GM19328 (cell line): Measurements from ENCODE around the gene TMEM150B.

ENCODE experiments used
- ATAC-seq: cut with Tn5 transposase; IDR thresholded peaks from one replicate; pipeline ENCODE4 v1.9.1; 2021; ENCODE audit warnings: mild to moderate bottlenecking, moderate library complexity; ENCODE audit not compliant: unreplicated experiment

TMEM150B gene

GRCh38 chr19:55279770-55280643 is 45.1 kb downstream of the TMEM150B start, which contains the start of gene HSPBP1:
HSPBP1 (minus strand) TSS chr19:55280110; CDS start chr19:55279608, 502 bp downstream.
- peak; percentile 53 for ATAC-seq

DNA sequence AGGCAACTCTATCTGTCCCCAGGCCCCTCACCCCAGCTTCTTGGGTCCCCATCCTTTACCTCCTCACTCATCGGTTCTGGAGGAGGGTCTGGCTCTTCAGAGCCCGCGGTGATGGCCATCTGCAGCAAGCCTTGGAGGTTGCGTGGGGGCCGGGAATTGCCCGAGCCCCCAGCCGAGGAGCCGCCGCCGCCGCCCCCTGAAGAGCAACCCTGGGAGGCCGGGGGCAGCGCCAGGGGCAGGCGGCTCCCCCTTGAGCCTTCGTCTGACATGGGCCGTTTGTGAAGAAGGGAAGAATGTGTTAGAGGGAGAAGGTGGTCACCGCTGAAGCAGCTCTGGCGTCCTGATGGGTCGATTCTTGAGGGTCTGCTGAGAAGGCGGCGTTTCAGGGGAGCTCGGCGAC is 45.8 kb downstream of the TMEM150B start:
- no peak for ATAC-seq

- no peak for ATAC-seq
Measured at GRCh38 chr19:55278391-55279135, 46.6 kb downstream of the TMEM150B start.

DNA sequence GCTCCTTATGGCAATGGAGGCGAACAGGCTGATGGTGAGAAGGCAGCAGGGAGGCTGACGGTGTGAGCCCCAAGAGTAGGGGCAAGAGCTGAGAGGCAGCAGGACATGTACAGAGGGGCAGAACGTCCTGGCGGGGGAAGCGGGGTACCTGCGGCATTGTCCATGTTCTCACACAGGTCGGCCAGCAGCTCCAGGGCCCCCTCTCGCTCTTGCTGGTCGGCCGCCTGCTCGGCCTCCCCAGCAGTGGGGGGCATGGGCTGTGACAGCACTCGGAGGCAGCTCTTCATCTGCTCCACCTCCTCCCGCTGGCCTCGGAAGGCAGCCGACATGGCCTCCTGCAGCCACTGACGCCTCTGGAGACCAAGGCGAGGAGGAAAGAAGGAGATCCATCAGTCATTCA is 47.6 kb downstream of the TMEM150B start:
- no peak for ATAC-seq

DNA sequence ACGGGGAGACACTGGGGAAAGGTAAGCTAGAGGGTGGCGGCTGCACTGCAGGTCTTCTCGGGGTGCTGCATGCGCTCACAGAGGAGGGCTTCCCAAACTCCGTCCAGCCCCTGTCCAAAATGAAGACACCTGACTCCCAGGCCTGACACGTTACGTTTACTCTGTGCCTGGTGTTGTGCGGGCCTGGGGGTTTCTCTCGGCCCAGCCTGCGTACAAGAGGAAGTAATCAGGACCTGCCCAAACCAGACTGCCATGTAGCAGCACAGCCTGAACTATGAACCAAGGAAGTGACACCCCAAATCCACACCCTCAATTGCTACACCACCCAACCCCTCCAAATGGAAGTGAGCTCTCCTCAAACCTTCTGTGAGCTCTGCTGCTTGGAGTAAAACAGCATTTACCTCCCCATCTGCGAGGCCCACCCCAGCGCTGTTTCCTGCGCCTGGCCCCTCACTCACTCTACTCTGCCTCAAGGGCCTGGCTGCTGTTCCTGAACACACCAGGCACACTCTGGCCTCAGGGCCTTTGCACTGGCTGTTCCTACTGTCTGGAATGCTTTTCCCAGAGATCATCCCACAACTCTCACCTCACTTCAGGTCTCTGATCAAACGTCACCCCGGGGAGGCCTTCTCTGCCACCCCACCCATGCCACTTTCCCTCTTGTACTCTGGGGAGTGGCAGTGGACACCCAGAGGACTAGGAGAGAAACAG is 48.3 kb downstream of the TMEM150B start:
- ATAC-seq = no peak

DNA sequence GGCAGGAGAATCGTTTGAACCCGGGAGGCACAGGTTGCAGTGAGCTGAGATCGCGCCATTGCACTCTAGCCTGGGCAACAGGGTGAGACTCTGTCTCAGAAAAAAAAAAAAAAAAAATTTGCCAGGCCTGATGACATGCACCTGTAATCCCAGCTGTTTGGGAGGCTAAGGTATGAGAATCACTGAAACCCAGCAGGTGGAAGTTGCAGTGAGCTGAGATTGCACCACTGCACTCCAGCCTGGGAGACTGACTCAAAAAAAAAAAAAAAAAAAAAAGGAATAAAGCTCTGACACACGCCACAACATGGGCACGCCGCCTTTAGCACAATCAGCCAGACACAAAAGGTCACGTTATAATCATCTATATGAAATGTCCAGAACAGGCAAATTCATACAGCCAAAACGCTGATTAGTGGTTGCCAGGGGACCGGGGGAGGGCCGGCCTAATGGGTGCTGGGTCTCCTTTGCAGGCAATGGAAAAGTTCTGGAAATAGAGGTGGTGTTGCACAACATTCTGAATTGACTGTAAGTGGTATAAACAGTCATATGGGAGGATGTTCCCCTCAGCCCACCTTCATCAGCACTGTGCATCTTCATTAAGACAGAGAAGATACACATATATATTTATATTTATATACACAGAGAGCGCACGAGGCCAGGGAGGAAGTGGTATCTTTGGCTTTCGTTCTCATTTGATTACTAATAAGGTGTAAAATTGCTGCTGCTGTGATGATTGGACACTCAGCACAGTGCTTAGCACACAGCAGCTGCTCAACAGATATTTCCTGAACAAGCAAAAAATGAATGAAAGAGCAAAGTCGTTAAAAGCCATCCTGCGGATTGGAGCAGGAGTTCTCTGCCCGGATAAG is 49.1 kb downstream of the TMEM150B start:
- ATAC-seq = peak; percentile 55

DNA sequence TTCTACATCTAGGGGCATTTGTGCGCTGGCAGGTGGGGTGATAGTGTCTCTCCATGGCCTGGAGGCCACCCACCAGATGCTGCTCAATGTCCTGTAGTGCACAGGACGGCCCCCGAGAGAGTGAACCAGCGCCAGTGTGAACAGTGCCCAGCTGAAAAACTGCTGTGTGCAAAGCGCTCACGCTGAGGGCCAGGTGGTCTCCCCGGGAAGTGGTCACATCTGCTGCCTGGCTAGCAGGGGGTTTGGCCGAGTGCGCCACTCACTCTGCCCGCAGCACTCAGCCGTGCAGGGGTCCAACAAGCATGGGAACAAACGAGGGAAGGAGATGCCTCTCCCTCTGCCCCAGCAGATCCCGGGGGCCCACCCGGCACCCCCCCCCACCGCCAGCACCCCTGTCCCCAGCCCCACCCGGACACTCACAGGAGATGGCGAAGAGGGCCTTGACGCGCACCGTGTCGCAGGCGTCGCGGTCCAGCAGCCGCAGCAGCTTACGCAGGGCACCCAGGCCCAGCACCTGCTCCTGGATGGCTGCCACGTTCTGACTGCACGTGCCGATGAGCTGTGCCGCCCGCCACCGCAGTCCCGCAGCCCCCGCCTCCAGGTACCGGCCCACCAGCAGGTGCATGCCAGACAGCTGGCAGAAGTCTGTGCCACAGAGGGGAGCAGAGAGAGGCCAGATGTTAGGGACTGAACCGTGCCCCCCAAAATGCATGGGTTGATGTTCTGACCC is 51.0 kb downstream of the TMEM150B start:
- no peak for ATAC-seq

- ATAC-seq = no peak
Measured at GRCh38 chr19:55272142-55272541, 53.0 kb downstream of the TMEM150B start.

DNA sequence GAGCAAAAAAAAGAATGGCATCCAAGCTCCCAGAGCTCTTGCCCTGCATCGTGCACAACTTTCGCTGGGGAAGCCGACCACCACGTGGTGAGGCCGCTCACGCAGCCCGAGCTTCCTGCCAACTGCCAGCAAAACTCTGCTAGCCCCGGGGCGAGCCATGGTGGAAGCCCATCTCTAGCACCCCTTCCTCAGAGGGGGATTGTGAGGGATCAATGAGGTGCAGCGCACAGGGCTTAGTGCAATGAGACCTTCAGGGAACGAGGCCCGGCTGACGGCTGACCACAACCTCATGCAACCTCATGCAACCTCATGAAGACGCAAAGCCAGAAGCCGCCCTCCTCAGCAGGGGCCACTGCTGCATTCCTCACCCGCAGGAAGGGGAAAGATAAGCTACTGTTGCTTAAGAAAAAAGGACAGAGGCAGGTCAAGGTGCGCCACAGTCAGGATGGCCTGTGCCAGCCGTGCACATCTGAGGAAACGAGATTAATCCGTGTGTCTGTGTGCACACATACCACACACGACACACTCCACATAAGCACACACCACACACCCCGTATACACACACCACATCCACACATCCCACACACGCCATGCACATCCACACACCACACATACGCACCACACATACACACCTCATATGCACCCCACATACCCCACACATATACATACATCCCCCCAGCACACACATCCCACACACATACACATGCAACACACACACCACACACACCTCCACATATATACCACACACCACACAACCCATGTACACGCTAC is 54.8 kb downstream of the TMEM150B start:
- no peak for ATAC-seq

DNA sequence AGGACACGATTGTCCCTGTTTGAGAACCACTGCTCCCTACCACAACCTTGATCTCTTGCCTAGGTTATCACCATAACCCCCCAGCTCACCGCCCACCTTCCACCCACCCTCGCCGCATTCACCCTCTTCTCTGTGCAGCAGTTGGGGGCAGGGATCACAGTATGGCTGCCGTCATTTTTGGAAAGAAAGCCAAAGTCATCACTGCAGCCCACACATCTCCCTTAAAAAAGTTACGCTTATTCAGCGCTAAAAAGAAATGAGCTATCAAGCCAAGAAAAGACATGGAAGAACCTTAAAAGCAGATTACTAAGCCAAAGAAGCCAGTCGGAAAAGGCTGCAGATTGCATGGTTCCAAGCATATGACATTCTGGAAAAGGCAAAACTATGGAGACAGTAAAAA is 55.8 kb downstream of the TMEM150B start:
- no peak for ATAC-seq

- ATAC-seq = no peak
Measured at GRCh38 chr19:55266840-55267239, 58.3 kb downstream of the TMEM150B start.

DNA sequence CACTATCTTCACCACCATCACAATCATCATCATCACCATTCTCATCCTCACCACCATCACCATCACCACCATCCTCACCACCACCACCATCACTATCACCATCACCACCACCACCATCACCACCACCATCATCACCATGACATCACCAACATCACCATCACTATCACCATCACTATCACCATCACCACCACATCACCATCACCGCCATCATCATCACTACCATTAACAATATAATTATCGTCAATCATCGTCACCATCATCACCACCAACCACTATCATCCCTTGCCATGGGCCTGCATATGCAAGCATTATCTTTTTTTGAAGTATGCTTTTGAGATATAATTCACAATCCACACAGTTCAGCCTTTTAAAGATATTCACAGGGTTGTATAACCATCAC is 58.7 kb downstream of the TMEM150B start:
- ATAC-seq = no peak

- ATAC-seq = no peak
Measured at GRCh38 chr19:55265723-55266386, 59.3 kb downstream of the TMEM150B start.

GRCh38 chr19:55265173-55265572 is 60.0 kb downstream of the TMEM150B start:
- ATAC-seq = no peak

DNA sequence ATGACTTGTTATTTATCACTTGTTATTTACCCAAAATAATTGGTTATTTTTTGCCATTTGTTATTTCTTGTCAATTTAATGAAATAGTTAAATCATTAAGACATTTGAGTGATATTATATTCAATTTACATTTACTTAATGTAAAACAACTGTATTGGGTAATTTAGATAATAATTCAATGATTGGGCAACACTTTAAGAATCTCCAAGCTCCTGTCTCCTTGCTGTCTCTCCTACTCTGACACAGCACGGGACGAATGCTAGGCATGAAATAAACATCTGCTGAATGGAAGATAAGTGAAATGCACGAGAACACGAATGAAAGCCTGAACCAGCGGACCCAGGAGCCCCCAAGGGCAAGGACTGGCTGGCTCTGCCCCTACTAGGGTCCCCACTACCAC is 60.6 kb downstream of the TMEM150B start:
- no peak for ATAC-seq
